Spleen (tissue), 11 donors: ENCODE measurements around the gene TMEM139. TPM values are rescaled to one million over a fixed set of nuclear protein-coding genes. Genes with fewer than 3 reads are reported as not detected.

ENCODE experiments used
- DNase-seq: peaks from one replicate; pipeline ENCODE4 v3.0.0-alpha.2; 2020
- H3K27ac ChIP-seq, 8 donors: fragments of 200-600 bp; sonication (generic) in 7 of 8; 1 replicate in 4 of 8; 2 replicates in 4 of 8; pipeline versions ENCODE4 v1.5.0 to v1.8.0; 2016 to 2021; ENCODE audit warnings: inconsistent platforms in 4 of 8, mild to moderate bottlenecking in 4 of 8, moderate library complexity in 1 of 8
- H3K27me3 ChIP-seq, 7 donors: fragments of 200-600 bp; sonication (generic) in 6 of 7; replicated peaks in 1 of 7; 1 replicate in 4 of 7; 2 replicates in 3 of 7; pipeline versions ENCODE4 v1.5.0 to v1.8.0; 2016 to 2021; ENCODE audit warnings: inconsistent platforms in 3 of 7, mild to moderate bottlenecking in 1 of 7
- H3K36me3 ChIP-seq, 6 donors: fragments of 200-600 bp; sonication (generic) in 5 of 6; 1 replicate in 4 of 6; 2 replicates in 2 of 6; pipeline versions ENCODE4 v1.5.0 to v1.8.0; 2016 to 2021; ENCODE audit warnings: inconsistent platforms in 2 of 6
- H3K4me1 ChIP-seq, 6 donors: fragments of 200-600 bp; sonication (generic) in 5 of 6; 1 replicate in 3 of 6; 2 replicates in 3 of 6; pipeline versions ENCODE4 v1.5.0 to v1.8.0; 2016 to 2021; ENCODE audit warnings: inconsistent platforms in 3 of 6
- H3K4me3 ChIP-seq, 8 donors: fragments of 200-600 bp; sonication (generic) in 7 of 8; 1 replicate in 4 of 8; 2 replicates in 4 of 8; pipeline versions ENCODE4 v1.5.0 to v1.8.0; 2016 to 2021; ENCODE audit warnings: inconsistent platforms in 4 of 8, mild to moderate bottlenecking in 4 of 8, moderate library complexity in 2 of 8
- H3K9me3 ChIP-seq, 8 donors: fragments of 200-600 bp; sonication (generic) in 7 of 8; 1 replicate in 4 of 8; 2 replicates in 4 of 8; pipeline versions ENCODE4 v1.5.0 to v1.8.0; 2016 to 2021; ENCODE audit warnings: inconsistent platforms in 4 of 8
- POLR2A ChIP-seq, 3 donors: fragments of 450-650 bp; IDR thresholded peaks; one replicate each; pipeline ENCODE4 v1.5.1; 2017; ENCODE audit warnings: antibody characterized with exemption in 3 of 3, mild to moderate bottlenecking in 1 of 3
- POLR2AphosphoS5 ChIP-seq, 3 donors: sonication (generic); formaldehyde crosslinking; IDR thresholded peaks; one replicate each; pipeline ENCODE4 v1.5.1; 2017; ENCODE audit warnings: antibody characterized with exemption in 3 of 3
- WGBS, 5 donors: extraction: QIAGEN DNeasy Blood & Tissue Kit in 3 of 5; methylation state at CpG; one replicate each; pipeline versions ENCODE4 v1.1.5 to v1.1.7; 2013 to 2018; 5-methylcytosine and 5-hydroxymethylcytosine counted together
- intact Hi-C: fragments of 100-400 bp; cut with DNase I; formaldehyde crosslinking; loops from one replicate; pipeline ENCODE4 v1.15.0; 2023; ENCODE audit warnings: low total_unique reads
- polyA plus RNA-seq, 3 donors: library from polyadenylated mRNA; stranded (reverse); fragments of 200-250 nt; gene quantifications; one replicate each; pipeline ENCODE4 v1.2.1, GENCODE V29; 2013
- total RNA-seq, 7 donors: library from RNA; depleted of rRNA in 3 of 7; stranded (reverse); fragments of >200 nt in 3 of 7; fragmentation: NEBNext Ultra II Directional in 4 of 7; extraction: Animal tissue kit (Norgen Biotek cat#: 25700) in 4 of 7; gene quantifications; one replicate each; pipeline versions ENCODE4 v1.1.0 to v1.2.1, GENCODE V29; 2016 to 2021
- TF ChIP-seq, protein P1 (sequence below), 11 experiments: fragments of 200-600 bp in 7 of 11; fragments of 450-650 bp in 4 of 11; sonication (generic) in 4 of 11; IDR thresholded peaks in 8 of 11; conservative IDR thresholded peaks in 3 of 11; 1 replicate in 7 of 11; 2 replicates in 4 of 11; pipeline versions ENCODE4 v1.4.0 to v1.8.0; 2016 to 2021; ENCODE audit warnings: antibody characterized with exemption in 11 of 11, inconsistent platforms in 4 of 11, mild to moderate bottlenecking in 1 of 11
- donor health status: healthy with polysubstance abuse.
- donor health status: DM: no; HTN: no; CAD: no; lungs with moderate emphysema.
- donor health status: DM: no; HTN: no; CAD: no.
- donor health status: Bipolar disorder and iron deficiency.
- donor health status: healthy.
- donor health status: DM: no; HTN: no; CAD: no.
- donor health status: DM: yes; HTN: yes; CAD: no.

TMEM139 gene
- total and polyA plus RNA-seq, 10 donors, result 0.52 to 2.3 (median 1.1) TPM

DNA sequence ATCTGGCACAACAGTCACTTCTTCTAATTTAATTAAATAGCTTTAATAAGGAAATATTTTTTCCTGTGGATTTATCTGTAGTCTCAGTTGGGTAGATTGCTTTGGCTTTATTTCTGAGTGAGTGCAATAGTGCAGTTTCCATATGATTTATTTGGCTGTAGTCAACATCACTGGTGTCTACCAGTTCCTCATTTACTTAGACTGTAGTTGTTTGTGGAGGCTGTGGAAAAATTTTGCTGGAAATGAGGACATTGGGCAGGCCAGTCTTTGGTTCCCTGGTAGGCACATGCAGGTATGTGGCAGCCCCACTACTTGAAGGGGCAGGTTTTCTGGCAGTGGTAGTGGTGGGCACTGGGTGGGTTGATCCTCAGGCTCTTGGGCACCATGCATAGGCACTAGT, 47.4 kb upstream of the TMEM139 start:
- no peaks in the 10 kb centered on the region for H3K36me3 ChIP-seq
- H3K4me3 ChIP-seq, result peak overlapping the region in 1 of 8 donors; percentile 38
- TF ChIP-seq POLR2AphosphoS5 (IDR thresholded peaks at IDR 0.05), result no peak
- TF ChIP-seq, protein P1, sequence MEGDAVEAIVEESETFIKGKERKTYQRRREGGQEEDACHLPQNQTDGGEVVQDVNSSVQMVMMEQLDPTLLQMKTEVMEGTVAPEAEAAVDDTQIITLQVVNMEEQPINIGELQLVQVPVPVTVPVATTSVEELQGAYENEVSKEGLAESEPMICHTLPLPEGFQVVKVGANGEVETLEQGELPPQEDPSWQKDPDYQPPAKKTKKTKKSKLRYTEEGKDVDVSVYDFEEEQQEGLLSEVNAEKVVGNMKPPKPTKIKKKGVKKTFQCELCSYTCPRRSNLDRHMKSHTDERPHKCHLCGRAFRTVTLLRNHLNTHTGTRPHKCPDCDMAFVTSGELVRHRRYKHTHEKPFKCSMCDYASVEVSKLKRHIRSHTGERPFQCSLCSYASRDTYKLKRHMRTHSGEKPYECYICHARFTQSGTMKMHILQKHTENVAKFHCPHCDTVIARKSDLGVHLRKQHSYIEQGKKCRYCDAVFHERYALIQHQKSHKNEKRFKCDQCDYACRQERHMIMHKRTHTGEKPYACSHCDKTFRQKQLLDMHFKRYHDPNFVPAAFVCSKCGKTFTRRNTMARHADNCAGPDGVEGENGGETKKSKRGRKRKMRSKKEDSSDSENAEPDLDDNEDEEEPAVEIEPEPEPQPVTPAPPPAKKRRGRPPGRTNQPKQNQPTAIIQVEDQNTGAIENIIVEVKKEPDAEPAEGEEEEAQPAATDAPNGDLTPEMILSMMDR (IDR thresholded peaks at IDR 0.05 in 8 of 11, conservative IDR thresholded peaks at IDR 0.05 in 3 of 11), result no peak
- no peak for TF ChIP-seq POLR2A (IDR thresholded peaks at IDR 0.05)
- H3K27ac ChIP-seq, result peak overlapping the region in 4 of 8 donors; percentile 66 to 93 (median 88)
- H3K9me3 ChIP-seq, result peaks cover 0 to 26% (median 21%) of the 10 kb centered on the region in 8 donors
- peaks cover 0 to 6% (median 0%) of the 10 kb centered on the region in 7 donors for H3K27me3 ChIP-seq
- DNase-seq, result no peak
- peaks cover 0 to 35% (median 10%) of the 10 kb centered on the region in 6 donors for H3K4me1 ChIP-seq
- intact Hi-C loops, result no loop called here

DNA sequence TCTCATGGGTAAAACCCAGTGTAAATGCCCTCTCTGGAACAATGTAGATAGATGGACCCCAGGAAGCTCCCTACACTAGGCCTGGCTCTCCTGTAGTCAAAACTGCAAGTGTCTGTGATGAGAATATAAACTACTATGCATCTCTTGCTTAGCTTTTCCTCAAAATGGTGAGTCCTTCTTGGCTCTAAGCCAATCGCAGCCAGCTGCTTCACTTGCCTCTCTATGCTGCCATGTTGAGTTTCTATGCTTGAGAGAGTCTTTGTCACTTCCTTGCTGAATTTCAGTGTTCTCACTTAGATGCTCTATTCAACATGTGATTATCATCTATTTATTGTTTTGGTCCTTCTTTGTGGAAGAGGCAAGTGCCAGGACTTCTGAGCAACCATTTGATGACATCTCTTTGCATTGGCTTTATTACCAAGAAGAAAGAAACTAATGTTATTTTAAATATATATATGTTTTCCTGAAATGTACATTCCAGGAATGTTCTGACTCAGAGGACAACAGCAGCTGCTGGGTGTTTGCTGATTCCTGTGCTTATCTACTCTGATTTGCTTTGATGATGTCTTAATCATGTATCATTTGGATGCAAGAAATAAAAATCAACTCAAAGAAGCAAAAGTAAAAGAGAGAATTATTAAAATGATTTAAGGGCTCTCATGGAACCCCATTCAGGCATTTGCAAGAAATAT, 46.3 kb upstream of the TMEM139 start:
- Histone ChIP-seq H3K36me3 (no peaks in the 10 kb centered on the region), H3K4me1 (peaks cover 0 to 35% (median 10%) of the 10 kb centered on the region in 6 donors), H3K9me3 (peaks cover 0 to 26% (median 21%) of the 10 kb centered on the region in 8 donors), H3K27me3 (peaks cover 0 to 6% (median 0%) of the 10 kb centered on the region in 7 donors), H3K4me3 (peak overlapping the region in 1 of 8 donors; percentile 38), H3K27ac (peak overlapping the region in 7 of 8 donors; percentile 22 to 93 (median 82))
- DNase-seq, result no peak
- 91 to 98% (median 95%) methylated on average over 1 of the region's 1 CpG for WGBS, 5 donors
- TF ChIP-seq POLR2A (IDR thresholded peaks at IDR 0.05) (no peak), POLR2AphosphoS5 (IDR thresholded peaks at IDR 0.05) (no peak)
- TF ChIP-seq, protein P1 (IDR thresholded peaks at IDR 0.05 in 8 of 11, conservative IDR thresholded peaks at IDR 0.05 in 3 of 11), result no peak
- intact Hi-C loops, result no loop called here

DNA sequence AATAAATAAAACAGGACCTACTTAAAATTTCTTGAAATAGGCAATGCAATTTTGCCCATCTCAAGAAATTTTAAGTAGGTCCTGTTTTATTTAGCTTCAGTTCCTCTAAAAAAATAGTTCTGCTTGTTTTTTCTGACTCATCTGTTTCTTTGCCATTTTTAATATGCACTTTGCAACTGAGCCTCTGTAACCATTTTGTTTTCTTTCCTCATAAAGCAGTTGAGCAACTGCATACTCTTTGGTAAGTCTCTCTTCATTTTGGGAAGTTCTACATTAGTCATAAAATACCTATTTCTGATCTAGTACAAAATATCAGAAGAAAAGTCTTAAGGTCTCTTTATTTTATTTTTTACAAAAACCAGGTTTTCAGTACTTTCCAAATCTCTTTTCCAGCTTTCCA, 44.9 kb upstream of the TMEM139 start:
- no peak for DNase-seq
- Histone ChIP-seq H3K27ac (peak overlapping the region in 7 of 8 donors; percentile 65 to 93 (median 82)), H3K27me3 (peaks cover 0 to 5% (median 0%) of the 10 kb centered on the region in 7 donors), H3K36me3 (no peaks in the 10 kb centered on the region), H3K4me1 (peaks cover 0 to 43% (median 14%) of the 10 kb centered on the region in 6 donors), H3K4me3 (no peak overlapping the region), H3K9me3 (peaks cover 0 to 26% (median 21%) of the 10 kb centered on the region in 8 donors)
- intact Hi-C loops, result loop anchor here (2.0 to 5.0 kb wide), 2 partner anchors 62 to 177 kb away; no protein-coding TSS in a partner anchor
- TF ChIP-seq, protein P1 (IDR thresholded peaks at IDR 0.05 in 8 of 11, conservative IDR thresholded peaks at IDR 0.05 in 3 of 11), result no peak
- TF ChIP-seq POLR2AphosphoS5 (IDR thresholded peaks at IDR 0.05), result no peak
- no peak for TF ChIP-seq POLR2A (IDR thresholded peaks at IDR 0.05)
